HG03060 (cell line): ENCODE data around the gene RPL3.
"Not testable (repeated sequence)": the region's sequence is repeated elsewhere in the genome, so short reads cannot be mapped to it uniquely, and the experiment has no call there.

ENCODE experiments used
- ATAC-seq: cut with Tn5 transposase; IDR thresholded peaks from one replicate; pipeline ENCODE4 v1.9.1; 2021; ENCODE audit warnings: low read depth, moderate number of reproducible peaks; ENCODE audit not compliant: unreplicated experiment

Gene RPL3

GRCh38 chr22:39319284-39320022 is at the start of gene RPL3:
Gene RPL3, minus strand, starts transcription at chr22:39319623. Its CDS starts 26 bp downstream, at chr22:39319597.
- ATAC-seq = peak; percentile 83

- ATAC-seq = no peak
Measured at GRCh38 chr22:39369186-39369585, 49.8 kb upstream of the RPL3 start.

GRCh38 chr22:39368461-39368911 is 49.1 kb upstream of the RPL3 start:
- no peak for ATAC-seq

- ATAC-seq = no peak
Measured at GRCh38 chr22:39367035-39367434, 47.6 kb upstream of the RPL3 start.

DNA sequence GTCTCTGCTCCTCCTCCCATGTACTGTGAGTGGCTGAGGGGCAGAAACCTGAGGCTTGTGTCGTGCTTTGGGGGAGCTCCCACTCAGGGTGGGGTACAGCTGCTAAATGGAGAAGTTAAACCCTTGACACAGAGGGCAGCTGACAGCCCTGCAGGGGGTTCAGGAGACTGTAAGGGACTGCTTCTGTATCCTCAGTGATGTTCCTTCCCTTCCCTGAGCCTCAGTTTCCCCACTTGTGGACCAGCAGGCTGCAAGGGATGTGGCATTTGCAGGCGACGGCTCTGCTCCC is 46.0 kb upstream of the RPL3 start:
- ATAC-seq = no peak

- no peak for ATAC-seq
Measured at GRCh38 chr22:39364714-39365491, 45.5 kb upstream of the RPL3 start.

GRCh38 chr22:39363751-39364515 is 44.5 kb upstream of the RPL3 start:
- ATAC-seq = no peak

- no peak for ATAC-seq
Measured at GRCh38 chr22:39362932-39363331, 43.5 kb upstream of the RPL3 start.

- ATAC-seq = no peak
Measured at GRCh38 chr22:39362271-39362670, 42.8 kb upstream of the RPL3 start.

GRCh38 chr22:39361496-39361895 is 42.1 kb upstream of the RPL3 start:
- no peak for ATAC-seq

- ATAC-seq = no peak
Measured at GRCh38 chr22:39360674-39361413, 41.4 kb upstream of the RPL3 start.

DNA sequence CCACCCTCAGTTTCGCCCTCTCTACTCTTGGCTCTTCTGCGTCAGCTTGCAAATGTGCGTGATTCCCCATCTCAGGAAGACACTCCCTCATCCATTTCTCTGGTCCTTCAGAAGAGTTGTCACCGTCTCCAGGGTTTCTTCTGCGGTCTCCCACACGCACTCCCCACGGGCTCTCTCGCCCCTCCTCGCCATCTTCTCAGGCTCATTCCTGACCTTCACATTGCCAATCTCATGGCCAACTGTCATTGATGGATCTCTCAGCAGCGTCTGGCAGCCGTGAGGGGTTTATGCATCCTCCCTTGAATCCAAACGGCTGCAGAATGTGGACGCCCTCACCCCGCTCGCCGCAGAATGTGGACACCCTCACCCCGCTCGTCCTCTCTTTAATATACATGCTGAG is 40.8 kb upstream of the RPL3 start:
- ATAC-seq = no peak

- ATAC-seq = no peak
Measured at GRCh38 chr22:39359659-39360195, 40.3 kb upstream of the RPL3 start.

DNA sequence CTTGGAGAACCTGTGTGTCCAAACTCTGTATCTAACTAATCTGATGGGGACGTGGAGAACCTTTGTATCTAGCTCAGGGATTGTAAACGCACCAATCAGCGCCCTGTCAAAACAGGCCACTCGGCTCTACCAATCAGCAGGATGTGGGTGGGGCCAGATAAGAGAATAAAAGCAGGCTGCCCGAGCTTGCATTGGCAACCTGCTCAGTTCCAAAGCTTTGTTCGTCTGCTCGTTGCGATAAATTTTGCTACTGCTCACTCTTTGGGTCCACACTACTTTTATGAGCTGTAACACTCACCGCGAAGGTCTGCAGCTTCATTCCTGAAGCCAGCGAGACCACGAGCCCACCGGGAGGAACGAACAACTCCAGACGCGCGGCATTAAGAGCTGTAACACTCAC is 38.8 kb upstream of the RPL3 start:
- ATAC-seq = not testable (repeated sequence)

DNA sequence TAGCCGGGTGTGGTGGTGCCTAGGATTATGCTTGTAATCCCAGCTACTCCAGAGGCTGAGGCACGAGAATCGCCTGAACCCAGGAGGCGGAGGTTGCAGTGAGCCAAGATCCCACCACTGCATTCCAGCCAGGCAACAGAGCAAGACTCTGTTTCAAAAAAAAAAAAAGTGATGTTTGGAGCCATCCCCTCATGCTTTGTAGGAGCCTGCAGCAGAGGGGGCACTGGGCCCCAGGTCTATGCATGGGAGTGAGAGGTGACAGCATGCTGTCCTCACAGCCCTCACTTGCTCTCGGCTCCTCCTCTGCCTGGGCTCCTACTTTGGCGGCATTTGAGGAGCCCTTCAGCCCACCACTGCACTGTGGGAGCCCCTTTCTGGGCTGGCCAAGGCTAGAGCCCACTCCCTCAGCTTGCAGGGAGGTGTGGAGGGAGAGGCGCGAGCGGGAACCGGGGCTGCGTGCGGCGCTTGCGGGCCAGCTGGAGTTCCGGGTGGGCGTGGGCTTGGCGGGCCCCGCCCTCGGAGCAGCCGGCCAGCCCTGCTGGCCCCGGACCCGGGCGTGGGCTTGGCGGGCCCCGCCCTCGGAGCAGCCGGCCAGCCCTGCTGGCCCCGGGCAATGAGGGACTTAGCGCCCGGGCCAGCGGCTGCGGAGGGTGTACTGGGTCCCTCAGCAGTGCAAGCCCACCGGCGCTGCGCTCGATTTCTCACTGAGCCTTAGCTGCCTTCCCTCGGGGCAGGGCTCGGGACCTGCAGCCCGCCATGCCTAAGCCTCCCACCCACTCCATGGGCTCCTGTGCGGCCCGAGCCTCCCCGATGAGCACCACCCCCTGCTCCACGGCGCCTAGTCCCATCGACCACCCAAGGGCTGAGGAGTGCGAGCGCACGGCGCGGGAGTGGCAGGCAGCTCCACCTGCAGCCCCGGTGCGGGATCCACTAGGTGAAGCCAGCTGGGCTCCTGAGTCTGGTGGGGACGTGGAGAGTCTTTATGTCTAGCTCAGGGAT is 38.0 kb upstream of the RPL3 start:
- not testable (repeated sequence) for ATAC-seq

DNA sequence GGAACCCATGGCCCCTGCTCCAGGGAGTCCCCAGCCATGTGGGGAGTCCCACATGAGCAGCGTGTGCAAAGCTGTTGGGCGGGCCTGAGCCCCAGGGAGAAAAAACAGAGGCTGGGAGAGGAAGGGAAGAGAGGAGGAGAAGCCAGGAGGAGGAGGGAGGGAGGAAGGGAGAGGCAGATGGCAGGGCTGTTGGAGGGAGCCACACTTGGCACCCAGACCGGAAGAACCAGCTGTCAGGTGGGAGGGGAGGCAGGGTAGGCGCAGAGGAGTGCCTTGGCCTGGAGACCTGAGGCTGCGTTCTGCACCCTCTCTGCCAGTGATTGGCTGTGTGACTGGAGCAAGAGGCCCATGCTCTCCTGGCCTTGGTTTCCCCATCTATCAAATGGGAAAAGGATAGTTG is 37.0 kb upstream of the RPL3 start:
- no peak for ATAC-seq

DNA sequence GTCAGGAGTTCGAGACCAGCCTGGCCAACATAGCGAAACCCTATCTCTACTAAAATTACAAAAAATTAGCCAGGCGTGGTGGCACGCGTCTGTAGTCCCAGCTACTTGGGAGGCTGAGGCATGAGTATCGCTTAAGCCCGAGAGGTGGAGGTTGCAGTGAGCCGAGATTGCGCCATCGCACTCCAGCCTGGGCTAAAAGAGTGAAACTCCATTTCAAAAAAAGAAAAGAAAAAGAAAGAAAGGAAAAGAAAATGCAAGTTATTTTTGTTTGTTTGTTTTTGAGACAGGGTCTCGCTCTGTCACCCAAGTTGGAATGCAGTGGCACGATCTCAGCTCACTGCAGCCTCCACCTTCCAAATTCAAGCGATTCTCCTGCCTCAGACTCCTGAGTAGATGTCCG is 36.4 kb upstream of the RPL3 start:
- not testable (repeated sequence) for ATAC-seq

DNA sequence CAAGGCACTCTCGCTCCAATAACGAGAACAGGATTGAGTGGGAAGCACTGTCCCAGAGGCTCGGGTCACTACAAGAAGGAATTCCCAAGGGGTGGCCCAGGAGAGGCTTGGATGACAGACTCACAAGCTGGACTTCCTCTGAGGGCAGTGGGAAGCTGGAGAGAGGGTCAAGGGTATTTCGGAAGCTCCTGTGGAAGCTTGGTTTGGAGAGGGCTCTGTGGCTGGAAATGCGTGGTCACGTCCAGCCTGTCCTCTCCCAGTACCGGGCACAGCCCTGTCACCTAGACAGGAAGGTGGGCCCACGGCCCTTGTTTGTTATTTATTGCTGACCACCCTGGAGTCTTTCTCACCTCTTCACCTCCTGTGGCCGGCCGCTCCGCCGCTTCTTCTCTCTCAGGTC is 35.7 kb upstream of the RPL3 start:
- no peak for ATAC-seq

DNA sequence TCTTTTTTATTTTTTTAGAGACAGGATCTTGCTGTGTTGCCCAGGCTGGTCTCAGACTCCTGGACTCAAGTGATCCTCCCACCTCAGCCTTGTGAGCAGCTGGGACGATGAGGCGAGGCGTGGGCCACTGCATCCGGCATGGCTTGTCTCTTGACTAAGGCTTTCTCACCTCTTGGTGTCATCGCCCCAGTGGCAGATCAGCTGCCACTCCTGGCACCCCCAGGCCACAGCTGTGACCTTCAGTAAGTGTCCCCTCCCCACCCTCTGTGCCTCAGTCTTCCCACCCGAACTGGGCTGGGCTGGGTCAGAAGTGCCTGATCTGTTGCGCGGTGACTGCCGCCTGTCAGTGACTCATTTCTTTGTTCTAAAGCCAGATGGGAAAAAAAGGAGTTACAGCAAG is 33.9 kb upstream of the RPL3 start:
- no peak for ATAC-seq
